CD8-positive, alpha-beta memory T cell (primary cell): ENCODE results near the gene HOXA6. TPM values are rescaled to one million over a fixed set of nuclear protein-coding genes. Genes with fewer than 3 reads are reported as not detected.

Source experiments
- CTCF ChIA-PET: fragments of 350-600 bp; sonication (Branson Sonifier 250); formaldehyde crosslinking; loops from one replicate; lab custom pipeline; 2021; ENCODE audit warnings: antibody characterized with exemption; lab: Charles Lee
- POLR2A ChIA-PET: fragments of 350-600 bp; sonication (Branson Sonifier 250); formaldehyde crosslinking; loops from one replicate; lab custom pipeline; 2021; ENCODE audit warnings: antibody characterized with exemption; lab: Charles Lee
- DNase-seq, 5 donors: peaks; one replicate each; pipeline versions ENCODE4 v3.0.0 to v3.0.0-alpha.2; 2020 to 2022; ENCODE audit warnings: mixed read lengths in 1 of 5
- H3K27ac ChIP-seq: one replicate; pipeline ENCODE4 v1.7.0; 2013; ENCODE audit warnings: low read depth, mild to moderate bottlenecking, low read length, moderate library complexity
- H3K27me3 ChIP-seq: 2 replicates; pipeline ENCODE4 v1.7.0; 2013; ENCODE audit warnings: low read length, mild to moderate bottlenecking; ENCODE audit not compliant: insufficient read depth, poor library complexity, severe bottlenecking
- H3K36me3 ChIP-seq: 2 replicates; pipeline ENCODE4 v1.7.0; 2013; ENCODE audit warnings: mild to moderate bottlenecking, low read length, moderate library complexity; ENCODE audit not compliant: insufficient read depth
- H3K4me1 ChIP-seq: 2 replicates; pipeline ENCODE4 v1.7.0; 2013; ENCODE audit warnings: mild to moderate bottlenecking, low read length, moderate library complexity; ENCODE audit not compliant: insufficient read depth
- H3K4me3 ChIP-seq: 2 replicates; pipeline ENCODE4 v1.7.0; 2013; ENCODE audit warnings: mild to moderate bottlenecking, low read length
- H3K9me3 ChIP-seq: 2 replicates; pipeline ENCODE4 v1.7.0; 2013; ENCODE audit warnings: mild to moderate bottlenecking, low read length
- H3K27ac Mint-ChIP-seq, 8 donors: one replicate each; pipeline ENCODE4 v1.8.0; 2020 to 2021; ENCODE audit warnings: mixed read lengths in 8 of 8, mild to moderate bottlenecking in 6 of 8, inconsistent platforms in 3 of 8, moderate library complexity in 3 of 8
- H3K27me3 Mint-ChIP-seq, 2 donors: one replicate each; pipeline ENCODE4 v1.8.0; 2020 to 2021; ENCODE audit warnings: mixed read lengths in 2 of 2, mild to moderate bottlenecking in 1 of 2, moderate library complexity in 1 of 2
- H3K36me3 Mint-ChIP-seq, 3 donors: one replicate each; pipeline ENCODE4 v1.8.0; 2020 to 2021; ENCODE audit warnings: mixed read lengths in 3 of 3, inconsistent platforms in 1 of 3, mild to moderate bottlenecking in 1 of 3
- H3K4me1 Mint-ChIP-seq, 3 donors: one replicate each; pipeline ENCODE4 v1.8.0; 2020 to 2021; ENCODE audit warnings: mixed read lengths in 3 of 3, inconsistent platforms in 1 of 3, mild to moderate bottlenecking in 1 of 3
- H3K4me3 Mint-ChIP-seq, 7 donors: one replicate each; pipeline ENCODE4 v1.8.0; 2020 to 2021; ENCODE audit warnings: mixed read lengths in 7 of 7, mild to moderate bottlenecking in 6 of 7, moderate library complexity in 4 of 7, inconsistent platforms in 2 of 7
- H3K9me3 Mint-ChIP-seq, 5 donors: one replicate each; pipeline ENCODE4 v1.8.0; 2020 to 2022; ENCODE audit warnings: mixed read lengths in 5 of 5, mild to moderate bottlenecking in 3 of 5, moderate library complexity in 2 of 5, inconsistent platforms in 1 of 5
- polyA plus RNA-seq: library from polyadenylated mRNA; unstranded; fragments of 300-500 nt; fragmentation: Illumina TruSeq; gene quantifications from one replicate; pipeline ENCODE4 v1.2.3, GENCODE V29; 2021
- total RNA-seq, 2 experiments: library from RNA; stranded (reverse); gene quantifications; one replicate each; pipeline ENCODE4 v1.2.3, GENCODE V29; 2021

The HOXA6 gene
- total and polyA plus RNA-seq, 3 experiments from 2014 or later: not detected

GRCh38 chr7:27109466-27110185 is 37.9 kb downstream of the HOXA6 start:
- no peaks in the 10 kb centered on the region for H3K9me3 ChIP-seq
- H3K9me3 Mint-ChIP-seq: no peaks in the 10 kb centered on the region
- DNase-seq: no peak

GRCh38 chr7:27108390-27109127 is 39.0 kb downstream of the HOXA6 start:
- Mint-ChIP-seq H3K9me3 (no peaks in the 10 kb centered on the region), H3K27ac (no peak overlapping the region), H3K27me3 (peaks cover 17 to 34% of the 10 kb centered on the region in 2 donors), H3K36me3 (no peaks in the 10 kb centered on the region), H3K4me3 (no peak overlapping the region), H3K4me1 (peaks cover 4 to 7% (median 5%) of the 10 kb centered on the region in 3 donors)
- ChIA-PET POLR2A (no interaction called here), CTCF (no interaction called here)
- Histone ChIP-seq H3K27me3 (peaks cover 15% of the 10 kb centered on the region), H3K9me3 (no peaks in the 10 kb centered on the region), H3K4me3 (no peak overlapping the region), H3K4me1 (no peaks in the 10 kb centered on the region), H3K36me3 (no peaks in the 10 kb centered on the region), H3K27ac (no peak overlapping the region)
- no peak for DNase-seq

More at GRCh38 chr7:27109466-27110185, 37.9 kb downstream of the HOXA6 start:
- Histone ChIP-seq H3K36me3 (no peaks in the 10 kb centered on the region), H3K4me3 (no peak overlapping the region), H3K27ac (no peak overlapping the region), H3K27me3 (peaks cover 7% of the 10 kb centered on the region), H3K4me1 (no peaks in the 10 kb centered on the region)
- Mint-ChIP-seq H3K4me3 (no peak overlapping the region), H3K36me3 (no peaks in the 10 kb centered on the region), H3K27me3 (peaks cover 6 to 28% of the 10 kb centered on the region in 2 donors), H3K27ac (no peak overlapping the region), H3K4me1 (no peaks in the 10 kb centered on the region)
- POLR2A ChIA-PET: no interaction called here
- CTCF ChIA-PET: no interaction called here

- Mint-ChIP-seq H3K4me1 (peaks cover 10 to 12% (median 10%) of the 10 kb centered on the region in 3 donors), H3K27me3 (peaks cover 23 to 43% of the 10 kb centered on the region in 2 donors), H3K27ac (no peak overlapping the region), H3K36me3 (no peaks in the 10 kb centered on the region), H3K9me3 (no peaks in the 10 kb centered on the region), H3K4me3 (no peak overlapping the region)
- no peaks in the 10 kb centered on the region for H3K36me3 ChIP-seq
- peaks cover 5% of the 10 kb centered on the region for H3K4me1 ChIP-seq
- no peak for DNase-seq
- H3K27me3 ChIP-seq: peaks cover 24% of the 10 kb centered on the region
- H3K9me3 ChIP-seq: no peaks in the 10 kb centered on the region
- ChIA-PET CTCF (no interaction called here), POLR2A (no interaction called here)
- no peak overlapping the region for H3K4me3 ChIP-seq
- no peak overlapping the region for H3K27ac ChIP-seq
These were observed 39.9 kb downstream of the HOXA6 start for GRCh38 chr7:27107391-27108381.

- no peak overlapping the region for H3K4me3 Mint-ChIP-seq
- no peak overlapping the region for H3K27ac ChIP-seq
- ChIA-PET CTCF (no interaction called here), POLR2A (no interaction called here)
- H3K4me1 Mint-ChIP-seq: peaks cover 15 to 18% (median 17%) of the 10 kb centered on the region in 3 donors
- H3K27me3 ChIP-seq: peaks cover 32% of the 10 kb centered on the region
- H3K4me1 ChIP-seq: peaks cover 10% of the 10 kb centered on the region
- H3K9me3 Mint-ChIP-seq: no peaks in the 10 kb centered on the region
- H3K27ac Mint-ChIP-seq: no peak overlapping the region
- H3K36me3 Mint-ChIP-seq: no peaks in the 10 kb centered on the region
- no peaks in the 10 kb centered on the region for H3K9me3 ChIP-seq
- H3K27me3 Mint-ChIP-seq: peaks cover 29 to 47% of the 10 kb centered on the region in 2 donors
- no peak overlapping the region for H3K4me3 ChIP-seq
- H3K36me3 ChIP-seq: no peaks in the 10 kb centered on the region
- DNase-seq: no peak
These were observed 40.7 kb downstream of the HOXA6 start for GRCh38 chr7:27106901-27107240.

GRCh38 chr7:27106181-27106900 is 41.2 kb downstream of the HOXA6 start:
- H3K4me1 Mint-ChIP-seq: peaks cover 20 to 22% (median 21%) of the 10 kb centered on the region in 3 donors
- no peaks in the 10 kb centered on the region for H3K9me3 Mint-ChIP-seq
- DNase-seq: no peak
- peaks cover 0 to 4% (median 3%) of the 10 kb centered on the region in 3 donors for H3K36me3 Mint-ChIP-seq
- H3K4me3 ChIP-seq: no peak overlapping the region
- H3K36me3 ChIP-seq: no peaks in the 10 kb centered on the region
- no peak overlapping the region for H3K4me3 Mint-ChIP-seq
- H3K27me3 ChIP-seq: peaks cover 33% of the 10 kb centered on the region
- POLR2A ChIA-PET: no interaction called here
- H3K9me3 ChIP-seq: no peaks in the 10 kb centered on the region
- H3K27ac ChIP-seq: no peak overlapping the region
- CTCF ChIA-PET: no interaction called here
- H3K27ac Mint-ChIP-seq: no peak overlapping the region
- peaks cover 32 to 48% of the 10 kb centered on the region in 2 donors for H3K27me3 Mint-ChIP-seq
- peaks cover 10% of the 10 kb centered on the region for H3K4me1 ChIP-seq

- no peak overlapping the region for H3K4me3 ChIP-seq
- no peaks in the 10 kb centered on the region for H3K36me3 ChIP-seq
- H3K27ac ChIP-seq: no peak overlapping the region
- Mint-ChIP-seq H3K36me3 (peaks cover 2 to 12% (median 10%) of the 10 kb centered on the region in 3 donors), H3K27ac (no peak overlapping the region), H3K4me3 (no peak overlapping the region), H3K4me1 (peaks cover 20 to 22% (median 21%) of the 10 kb centered on the region in 3 donors), H3K27me3 (peaks cover 38 to 57% of the 10 kb centered on the region in 2 donors), H3K9me3 (no peaks in the 10 kb centered on the region)
- peaks cover 33% of the 10 kb centered on the region for H3K27me3 ChIP-seq
- no peaks in the 10 kb centered on the region for H3K9me3 ChIP-seq
- peaks cover 10% of the 10 kb centered on the region for H3K4me1 ChIP-seq
- ChIA-PET POLR2A (no interaction called here), CTCF (interaction anchor here (1.1 kb wide), 1 partner anchor 9 kb away, joined by 4 read pairs; no protein-coding TSS in a partner anchor)
- no peak for DNase-seq
These were observed 42.1 kb downstream of the HOXA6 start for GRCh38 chr7:27105301-27106031.
